ENCODE data around the gene HPGDS.
"Not testable (repeated sequence)": the region's sequence is repeated elsewhere in the genome, so short reads cannot be mapped to it uniquely, and the experiment has no call there.

Gene HPGDS

DNA sequence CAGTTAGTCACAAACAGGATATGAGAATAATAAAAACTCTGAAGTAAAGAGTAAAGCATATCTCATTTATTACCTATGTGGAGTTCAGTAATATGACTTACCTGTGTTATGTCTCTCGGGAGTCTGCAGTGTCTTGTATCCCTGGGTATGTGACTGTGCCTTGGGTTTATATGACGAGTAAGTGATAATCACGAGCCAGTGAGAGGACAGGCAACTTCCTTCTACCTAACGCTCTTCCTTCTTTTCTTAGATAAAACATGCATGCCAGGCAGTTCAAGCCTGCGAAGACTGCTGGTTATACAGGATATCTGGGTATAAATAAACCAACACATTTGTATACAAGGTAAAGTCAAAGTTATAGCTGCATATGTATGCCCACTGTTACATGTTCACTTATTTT is at the start of gene HPGDS:
Gene HPGDS, minus strand, starts transcription at position 143 of the 400 bp plus-strand sequence. CDS start 8,207 bp downstream, outside the sequence.
- no peak for DNase-seq (ENCODE audit: low spot score)

DNA sequence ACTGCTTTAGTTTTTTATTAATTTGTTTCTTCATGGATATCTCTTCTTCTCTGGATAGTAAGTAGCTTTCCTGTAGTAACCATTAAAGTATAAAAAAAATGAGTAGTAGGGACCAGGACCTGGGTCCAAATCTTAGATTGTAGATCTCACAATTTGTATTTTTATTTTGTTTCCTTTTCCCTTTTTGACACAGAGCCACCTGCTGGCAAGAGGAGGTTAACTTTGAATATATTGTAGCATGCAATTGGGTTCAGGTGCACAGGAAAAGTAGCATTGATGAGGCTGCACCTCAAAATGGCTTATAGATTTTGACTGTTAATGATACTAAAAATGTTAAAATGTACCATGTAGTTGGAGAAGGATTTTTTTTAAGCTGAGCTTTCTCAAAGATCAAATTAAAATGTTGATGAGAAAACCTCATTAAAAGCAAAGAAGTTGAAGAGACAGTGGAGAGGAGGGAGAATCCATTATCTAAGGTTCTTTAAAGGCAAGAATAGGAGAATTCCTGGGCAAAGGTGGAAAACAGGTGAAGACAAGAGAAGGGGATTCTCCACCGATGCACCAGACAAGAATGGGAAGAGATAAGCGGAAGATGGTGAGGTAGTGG is 48.3 kb upstream of the HPGDS start:
- DNase-seq (ENCODE audit: low spot score), result no peak

DNA sequence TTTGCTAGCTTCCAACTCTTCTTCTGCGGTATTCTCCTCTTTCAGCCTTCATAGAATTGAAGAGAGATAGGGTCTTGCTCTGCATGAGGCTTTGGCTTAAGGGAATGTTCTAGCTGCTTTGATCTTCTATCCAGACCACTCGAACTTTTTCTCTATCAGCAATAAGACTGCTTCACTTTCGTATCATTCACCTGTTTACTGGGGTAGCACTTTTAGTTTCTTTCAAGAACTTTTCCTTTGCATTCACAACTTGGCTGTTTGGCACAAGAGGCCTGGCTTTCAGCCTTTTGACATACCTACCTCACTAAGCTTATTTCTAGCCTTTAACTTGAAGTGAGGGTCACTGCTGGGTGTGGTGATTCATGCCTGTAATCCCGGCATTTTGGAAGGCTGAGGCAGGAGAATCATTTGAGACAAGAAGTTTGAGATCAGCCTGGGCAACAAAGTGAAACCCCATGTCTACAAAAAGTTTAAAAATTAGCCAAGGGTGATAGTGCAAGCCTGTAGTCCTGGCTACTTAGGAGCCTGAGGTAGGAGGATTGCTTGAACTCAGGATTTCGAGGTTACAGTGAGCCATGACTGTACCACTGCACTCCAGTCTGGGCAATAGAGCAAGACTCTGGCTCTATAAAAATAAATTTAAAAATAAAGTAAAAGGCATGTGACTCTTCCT is 47.1 kb upstream of the HPGDS start:
- DNase-seq (ENCODE audit: low spot score), result no peak

DNA sequence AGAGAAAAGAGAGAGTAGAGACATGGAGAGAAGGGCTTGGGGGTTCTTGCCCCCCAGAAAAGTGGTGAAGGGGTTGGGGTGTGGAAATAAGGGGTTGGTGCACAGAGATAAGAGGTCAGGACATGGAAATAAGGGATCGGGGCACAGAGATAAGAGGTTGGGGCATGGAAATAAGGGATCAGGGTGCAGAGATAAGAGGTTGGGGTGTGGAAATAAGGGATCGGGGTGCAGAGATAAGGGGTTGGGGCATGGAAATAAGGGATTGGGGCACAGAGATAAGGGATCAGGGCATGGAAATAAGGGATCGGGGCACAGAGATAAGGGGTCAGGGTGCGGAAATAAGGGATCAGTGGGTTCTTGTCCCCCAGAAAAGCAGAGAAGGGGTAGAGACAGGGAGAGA is 45.3 kb upstream of the HPGDS start:
- DNase-seq (ENCODE audit: low spot score), result not testable (repeated sequence)

DNA sequence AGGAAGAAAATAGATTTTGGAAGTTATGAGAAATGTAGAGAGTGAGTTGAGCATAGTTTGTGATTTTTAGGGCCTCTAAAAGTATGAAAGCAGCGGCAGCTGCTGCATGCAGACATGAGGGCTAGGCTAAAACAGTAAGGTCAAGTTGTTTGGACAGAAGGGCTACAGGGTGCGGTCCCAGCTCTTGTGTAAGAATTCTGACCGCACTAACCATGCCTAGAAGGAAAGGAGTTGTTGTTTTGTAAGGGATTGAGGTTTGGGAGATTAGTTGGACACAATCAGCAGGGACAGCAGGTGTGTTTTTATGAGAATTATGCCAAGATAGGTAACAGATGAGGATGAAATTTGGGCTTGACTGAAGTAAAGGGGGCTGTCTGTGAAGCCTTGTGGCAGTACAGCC is 42.8 kb upstream of the HPGDS start:
- not testable (repeated sequence) for DNase-seq (ENCODE audit: low spot score)

DNA sequence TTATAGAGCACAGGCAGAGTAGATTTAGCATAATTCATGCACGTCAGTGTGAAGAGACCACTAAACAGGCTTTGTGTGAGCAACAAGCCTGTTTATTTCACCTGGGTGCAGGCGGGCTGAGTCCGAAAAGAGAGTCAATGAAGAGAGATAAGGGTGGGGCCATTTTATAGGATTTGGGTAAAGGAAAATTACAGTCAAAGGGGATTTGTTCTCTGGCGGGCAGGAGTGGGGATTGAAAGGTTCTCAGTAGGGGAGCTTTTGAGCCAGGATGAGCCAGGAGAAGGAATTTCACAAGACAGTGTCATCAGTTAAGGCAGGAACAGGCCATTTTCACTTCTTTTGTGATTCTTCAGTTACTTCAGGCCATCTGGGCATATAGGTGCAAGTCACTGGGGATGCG is 40.3 kb upstream of the HPGDS start:
- DNase-seq (ENCODE audit: low spot score), result not testable (repeated sequence)

DNA sequence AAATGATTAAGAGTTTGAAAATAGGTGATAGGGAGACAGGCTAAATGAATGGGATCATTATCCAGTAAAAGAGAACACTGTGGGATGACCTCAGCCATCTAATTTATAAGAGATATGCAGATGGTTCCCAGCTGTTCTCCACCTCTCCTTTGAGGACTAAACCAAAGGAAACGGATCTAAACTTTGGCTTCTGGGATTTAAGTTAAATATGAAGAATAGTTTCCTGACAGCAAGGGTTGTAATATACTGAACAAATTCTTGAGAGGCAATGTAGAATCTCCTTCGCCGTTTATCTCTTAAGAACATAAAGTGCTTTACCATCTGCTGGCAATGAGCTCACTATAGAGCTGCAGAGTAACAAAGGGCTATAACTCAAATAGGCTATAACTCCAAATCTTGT is 35.4 kb upstream of the HPGDS start:
- no peak for DNase-seq (ENCODE audit: low spot score)

DNA sequence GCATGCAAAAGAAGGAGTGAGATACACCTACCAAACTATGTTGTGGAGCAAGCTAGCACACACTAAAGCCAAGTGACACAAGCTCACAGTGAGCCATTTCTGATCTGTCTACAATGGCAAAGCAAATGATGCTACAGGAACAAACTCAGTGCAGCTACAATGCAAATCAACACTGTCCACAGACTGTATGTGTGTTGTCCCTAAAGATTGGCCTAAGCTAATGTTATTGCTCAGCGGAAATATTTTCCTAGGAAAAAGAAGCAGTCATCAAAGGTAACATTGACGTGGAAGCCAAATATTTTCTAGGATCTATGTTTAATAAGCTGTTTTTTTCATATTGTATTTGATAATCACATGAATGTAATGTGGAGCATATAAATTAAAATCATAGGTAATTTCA is 34.7 kb upstream of the HPGDS start:
- no peak for DNase-seq (ENCODE audit: low spot score)

DNA sequence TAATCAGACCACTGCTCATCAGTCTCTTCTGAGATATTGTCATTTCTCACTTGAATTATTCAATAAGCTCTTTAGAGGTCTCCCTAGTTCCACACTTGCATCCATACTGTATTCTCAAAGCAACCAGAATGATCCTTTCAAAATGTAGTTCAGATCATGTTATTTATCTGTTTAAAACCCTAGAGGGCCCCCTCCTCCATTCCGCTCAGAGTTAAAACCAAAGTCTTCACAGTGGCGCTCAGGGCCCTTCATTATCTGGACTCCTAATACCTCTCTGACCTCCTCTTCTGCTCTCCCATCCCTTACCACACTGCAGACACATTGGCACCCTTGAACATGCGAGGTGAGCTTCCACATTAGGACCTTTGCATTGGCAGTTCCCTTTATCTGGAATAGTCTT is 32.7 kb upstream of the HPGDS start:
- DNase-seq (ENCODE audit: low spot score), result no peak

DNA sequence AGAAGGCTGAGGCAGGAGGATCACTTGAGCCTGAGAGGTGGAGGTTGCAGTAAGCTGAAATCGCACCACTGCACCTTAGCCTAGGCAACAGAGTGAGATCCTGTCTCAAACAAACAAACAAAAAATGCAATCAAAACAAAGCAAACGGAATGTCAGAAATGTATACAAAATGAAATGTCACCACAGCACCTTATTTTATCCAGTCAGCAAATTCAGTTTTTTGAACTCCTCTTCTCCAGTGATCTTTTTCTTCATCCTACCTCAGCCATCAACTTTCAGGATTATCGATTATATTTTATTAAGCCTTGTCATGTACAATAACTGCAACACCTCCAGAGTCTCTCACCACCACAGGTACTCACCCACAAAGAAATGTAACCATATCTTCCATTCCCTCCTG is 31.1 kb upstream of the HPGDS start:
- DNase-seq (ENCODE audit: low spot score), result no peak

DNA sequence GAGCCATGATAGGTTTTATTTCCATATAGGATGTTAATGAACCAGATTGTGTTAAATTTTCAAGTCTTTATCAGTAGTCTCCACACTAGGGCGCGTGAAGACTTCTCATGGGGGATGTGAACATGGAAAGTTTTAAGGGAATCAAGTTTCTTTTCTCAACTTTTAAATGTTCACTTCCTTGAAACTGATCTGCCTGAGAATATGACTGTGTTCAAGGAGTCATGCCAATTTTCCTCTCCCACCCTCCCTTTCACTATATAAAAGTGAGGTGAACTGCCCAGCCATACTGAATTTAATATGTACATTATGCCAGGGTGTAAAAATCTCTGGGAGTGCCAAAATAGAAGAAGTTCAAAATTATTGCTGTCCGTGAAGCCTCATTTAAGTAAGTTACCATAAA is 30.4 kb upstream of the HPGDS start:
- DNase-seq (ENCODE audit: low spot score), result no peak

DNA sequence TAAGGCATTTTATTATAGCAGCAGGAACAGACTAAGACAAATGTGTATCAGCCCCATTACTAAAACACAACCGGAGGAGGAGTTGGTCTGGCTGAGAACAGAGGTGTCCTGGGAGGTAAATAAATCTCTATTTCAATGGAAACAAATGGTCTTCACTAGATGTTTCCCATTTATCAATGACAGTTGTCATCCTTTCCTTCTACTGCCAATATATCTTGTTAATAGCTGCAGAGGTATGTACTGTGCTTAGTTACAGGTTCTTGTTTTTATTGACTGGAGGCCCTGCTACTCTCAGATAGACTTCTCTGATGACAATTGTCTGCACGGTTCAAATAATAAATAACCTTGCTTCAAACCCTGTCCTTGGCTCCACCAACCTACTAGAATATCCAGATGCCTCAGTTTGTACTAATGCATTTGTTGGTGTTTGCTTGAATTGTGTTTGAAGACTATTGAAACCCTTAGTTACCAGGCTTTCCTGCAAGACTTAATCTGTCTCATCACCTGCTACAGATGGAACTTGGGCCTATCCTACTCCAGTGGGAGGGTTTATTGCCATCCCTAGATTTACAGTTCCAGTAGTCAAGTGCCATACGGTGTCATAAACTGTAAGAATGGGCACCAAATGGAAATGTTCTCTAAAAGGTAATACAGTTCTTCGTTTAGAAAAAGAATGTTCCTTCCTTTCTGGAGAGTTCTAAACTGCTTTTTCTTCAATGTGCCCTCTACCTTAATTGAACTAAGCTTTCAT is 29.8 kb upstream of the HPGDS start:
- DNase-seq (ENCODE audit: low spot score), result no peak

DNA sequence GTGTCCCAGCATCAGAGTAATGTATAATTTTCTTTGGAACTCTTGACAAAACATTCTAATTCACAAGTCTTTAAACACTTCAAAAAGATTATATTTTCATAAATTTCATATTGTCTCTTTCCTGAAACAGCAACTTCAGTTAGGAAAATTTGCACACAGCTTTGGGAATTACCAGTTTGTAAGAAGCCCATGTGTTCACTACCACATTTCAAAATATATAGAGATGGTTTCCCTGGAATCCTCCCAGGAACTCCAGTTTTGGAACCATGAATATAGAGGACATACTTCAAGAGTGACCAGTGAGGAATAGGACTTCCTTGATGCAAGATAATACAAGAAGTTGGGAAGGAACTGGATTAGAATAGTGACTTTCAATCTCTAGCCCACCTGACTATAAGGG is 28.7 kb upstream of the HPGDS start:
- DNase-seq (ENCODE audit: low spot score), result no peak

DNA sequence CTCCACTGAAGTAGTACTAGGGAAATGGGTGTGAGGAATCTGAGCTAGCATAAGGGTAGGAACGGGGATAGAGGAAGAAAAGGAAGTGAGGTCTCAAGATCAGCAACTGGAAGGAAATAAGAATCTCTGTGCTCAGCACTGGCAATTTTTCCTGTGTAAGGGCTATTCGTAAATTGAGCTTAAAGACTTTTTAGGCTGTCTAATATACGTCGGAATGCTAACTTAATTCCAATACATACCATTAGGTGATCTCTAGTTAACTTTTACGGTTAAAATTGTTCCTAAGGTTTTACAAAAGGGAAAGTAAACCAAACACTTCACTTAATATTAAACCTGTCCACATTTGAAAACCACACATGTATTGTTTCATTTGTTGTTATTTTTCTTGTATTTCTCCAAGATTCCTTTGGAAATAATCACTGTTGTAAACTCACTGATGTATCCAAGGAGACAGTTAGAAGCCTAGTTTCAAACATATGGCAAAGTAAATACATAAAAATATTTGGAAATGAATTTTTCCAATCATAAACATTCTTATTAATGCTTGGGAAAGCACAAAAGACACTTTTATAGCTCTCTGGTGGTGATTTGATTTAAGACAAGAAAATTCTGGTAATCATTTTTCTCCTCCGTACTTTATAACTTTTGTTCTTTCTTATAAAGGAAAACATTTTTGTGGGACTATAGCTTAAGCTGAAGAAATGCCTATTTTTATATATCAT is 28.1 kb upstream of the HPGDS start:
- no peak for DNase-seq (ENCODE audit: low spot score)

DNA sequence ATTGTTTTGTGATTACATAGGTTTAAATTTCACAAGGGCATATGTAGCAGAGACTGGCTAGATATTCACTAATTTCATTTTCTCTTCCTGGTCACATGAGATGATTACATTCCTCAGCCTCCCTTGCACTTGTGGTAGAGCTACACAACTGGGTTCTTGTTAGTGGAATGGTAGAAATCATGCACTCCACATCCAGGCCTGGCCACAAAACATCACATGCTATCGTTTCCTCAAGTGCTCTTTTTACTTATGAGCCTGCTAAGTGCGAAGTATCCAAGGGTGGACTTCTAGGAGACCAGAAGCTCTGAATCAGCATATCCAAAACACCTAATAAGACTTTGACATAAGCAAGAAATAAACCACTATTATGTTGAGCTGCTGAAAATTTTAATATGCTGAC is 26.4 kb upstream of the HPGDS start:
- no peak for DNase-seq (ENCODE audit: low spot score)

DNA sequence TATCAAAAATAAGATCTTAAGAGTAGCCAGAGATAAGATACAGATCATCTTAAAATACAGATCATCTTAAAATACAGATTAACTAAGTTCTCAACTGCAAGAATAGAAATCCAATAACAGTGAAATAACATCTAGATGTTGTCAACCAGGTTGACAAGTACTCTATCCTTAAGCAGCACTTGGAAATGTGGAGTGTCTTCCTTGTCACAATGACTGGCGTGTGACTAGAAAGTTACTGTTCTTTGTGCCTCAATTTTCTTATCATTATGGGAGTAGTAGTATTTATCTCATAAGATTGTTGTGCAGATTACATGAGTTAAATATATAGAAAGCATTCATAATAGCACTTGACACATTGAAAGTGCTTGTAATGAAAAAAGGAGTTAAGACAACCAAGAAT is 25.8 kb upstream of the HPGDS start:
- DNase-seq (ENCODE audit: low spot score), result no peak

DNA sequence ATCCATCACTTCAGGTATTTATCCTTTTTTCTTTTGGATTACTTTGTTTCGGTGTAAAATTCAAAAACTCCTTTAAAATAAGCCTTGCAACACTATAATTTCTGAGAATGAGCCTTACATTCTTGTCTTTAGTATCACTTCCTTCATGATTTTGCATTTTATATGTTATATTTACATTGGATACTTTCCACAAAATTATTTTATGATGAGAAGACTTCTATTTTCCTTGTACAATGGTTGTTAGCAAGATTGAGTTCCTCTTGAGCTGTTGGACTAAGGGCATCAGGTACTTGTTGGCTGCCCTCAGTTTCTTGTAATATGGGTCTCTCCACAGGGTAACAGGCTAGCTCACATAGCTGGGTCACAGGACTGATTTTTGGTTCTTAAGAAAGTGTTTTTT is 22.7 kb upstream of the HPGDS start:
- DNase-seq (ENCODE audit: low spot score), result no peak

DNA sequence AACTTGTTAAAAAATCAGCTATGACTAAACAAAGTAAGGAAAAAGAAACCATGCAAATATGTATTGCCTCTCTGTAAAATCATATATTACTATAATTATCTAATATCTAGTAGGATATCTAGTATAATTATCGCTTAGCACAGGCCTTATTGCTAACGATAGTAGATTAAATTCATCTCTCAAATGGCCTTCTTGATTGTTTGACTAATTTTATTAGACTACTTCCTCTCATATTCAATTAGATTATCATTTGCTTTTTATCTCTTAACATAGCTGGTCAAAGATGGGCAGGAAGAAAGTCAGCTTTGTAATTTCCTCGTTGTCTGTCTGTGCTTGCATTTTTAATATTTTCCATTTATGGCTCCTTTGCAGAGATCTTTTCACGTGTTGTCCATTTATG is 21.9 kb upstream of the HPGDS start:
- DNase-seq (ENCODE audit: low spot score), result no peak

DNA sequence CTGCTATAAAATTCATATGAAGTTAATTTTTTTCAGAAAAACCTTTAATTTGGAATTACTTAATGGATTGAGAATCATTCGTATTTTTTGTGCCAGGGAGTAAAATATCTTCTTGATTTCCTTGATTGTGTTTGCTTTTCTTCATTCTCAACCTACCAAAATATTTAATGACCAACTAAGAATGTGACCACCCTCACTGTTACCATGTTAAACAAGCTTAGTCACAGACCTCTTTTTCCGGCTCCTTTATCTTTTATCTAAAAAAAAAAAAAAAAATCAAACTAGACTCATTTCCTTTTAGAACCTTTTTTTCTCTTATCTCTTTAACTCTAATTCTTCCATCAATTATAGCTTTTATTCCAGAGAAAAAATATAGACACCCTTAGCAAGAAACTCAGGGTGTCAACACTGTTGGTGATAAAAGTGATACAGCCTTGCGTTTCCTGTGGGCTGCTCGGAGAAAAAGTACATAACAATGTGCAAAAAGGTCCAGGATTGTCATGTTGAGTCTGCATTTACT is 20.6 kb upstream of the HPGDS start:
- DNase-seq (ENCODE audit: low spot score), result no peak

DNA sequence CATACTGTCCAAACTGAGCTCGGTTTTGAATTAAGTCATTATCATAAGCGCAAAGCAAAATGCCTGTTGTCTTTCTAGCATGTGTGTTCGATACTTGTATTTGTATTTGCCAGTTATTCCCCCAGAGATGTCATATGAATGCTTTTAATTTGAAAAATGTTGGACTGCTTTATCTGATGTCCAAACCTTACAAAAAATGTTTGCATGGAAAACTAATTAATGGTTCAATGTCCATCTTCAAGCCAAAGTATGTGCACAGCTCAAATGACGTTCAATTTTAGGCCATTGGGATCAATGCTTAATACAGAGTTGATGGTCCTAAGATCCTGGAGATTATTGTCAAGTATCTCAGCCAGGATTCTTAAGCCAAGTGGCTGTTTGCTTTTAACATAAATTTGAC is 17.2 kb upstream of the HPGDS start:
- DNase-seq (ENCODE audit: low spot score), result no peak

DNA sequence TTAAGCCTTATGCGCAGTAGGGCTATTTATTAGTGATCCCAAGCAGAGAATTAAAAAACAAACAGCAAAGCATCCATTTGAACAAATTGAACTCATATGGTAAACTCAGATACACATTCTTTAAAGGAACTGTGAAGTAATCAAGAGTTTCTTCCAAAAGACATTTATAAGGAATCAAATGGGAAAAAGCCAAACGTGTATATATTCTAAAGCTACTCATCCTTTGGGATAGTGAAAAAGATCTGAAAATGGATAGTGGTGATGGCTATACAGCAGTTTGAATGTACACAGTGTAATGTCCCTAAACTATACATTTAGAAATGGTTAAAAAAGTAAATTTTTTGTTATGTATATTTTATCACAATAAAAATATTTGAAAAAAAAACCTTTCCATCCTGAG is 16.6 kb upstream of the HPGDS start:
- DNase-seq (ENCODE audit: low spot score), result no peak

DNA sequence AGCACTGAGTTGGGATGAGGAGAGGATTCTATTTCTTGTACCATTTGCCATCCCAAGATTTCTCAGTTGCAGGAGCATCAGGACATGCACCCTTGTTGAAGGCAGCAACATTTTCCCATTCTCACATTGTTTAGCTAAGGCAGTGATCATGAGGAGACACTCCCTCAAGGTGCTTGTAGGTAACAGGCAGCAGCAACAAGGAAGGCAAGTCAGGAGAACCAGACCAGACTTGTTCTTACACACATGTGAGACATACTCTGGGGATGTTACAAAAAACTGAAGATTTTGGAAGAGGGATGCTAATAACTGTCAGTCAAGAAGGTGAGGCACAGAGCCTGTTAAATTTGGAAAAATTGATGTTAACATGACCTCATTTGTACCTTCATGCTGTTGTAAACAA is 15.5 kb upstream of the HPGDS start:
- DNase-seq (ENCODE audit: low spot score), result no peak

DNA sequence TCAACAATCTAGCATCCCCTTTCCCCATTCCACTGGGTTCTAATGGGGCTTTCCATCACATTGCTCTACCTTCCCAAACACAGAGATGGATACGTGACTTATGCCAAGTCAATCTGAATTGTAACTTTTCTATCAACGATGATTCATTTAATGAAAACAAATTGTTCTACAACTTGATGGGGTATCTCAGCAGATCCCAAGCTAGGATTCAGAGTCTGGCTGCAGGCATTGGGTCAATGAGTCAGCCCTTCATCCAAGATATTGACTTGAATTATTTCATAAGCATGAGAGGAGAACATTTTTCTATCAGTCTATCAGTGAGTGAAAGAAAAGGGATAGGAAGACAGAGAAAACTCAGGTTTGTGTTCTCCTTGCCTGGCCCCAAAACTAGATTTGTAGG is 15.0 kb upstream of the HPGDS start:
- DNase-seq (ENCODE audit: low spot score), result no peak

All from hematopoietic multipotent progenitor cell treated with erythropoietin and hydrocortisone succinate and interleukin-3 and kit ligand, for 17 days (in vitro differentiated cells).